GDM1 (cell line): ENCODE data around the gene MUC4.
"Not testable (repeated sequence)": the region's sequence is repeated elsewhere in the genome, so short reads cannot be mapped to it uniquely, and the experiment has no call there.

Experiments used
- DNase-seq: peaks from one replicate; lab custom pipeline; 2025; lab: John Stamatoyannopoulos, UW

The MUC4 gene

GRCh38 chr3:195834675-195835583, 23.2 kb upstream of the MUC4 start:
- DNase-seq = no peak

- no peak for DNase-seq
These were observed 18.1 kb upstream of the MUC4 start for GRCh38 chr3:195829897-195830254.

GRCh38 chr3:195828762-195829161, 17.0 kb upstream of the MUC4 start:
- DNase-seq = no peak

GRCh38 chr3:195825857-195826804, 14.4 kb upstream of the MUC4 start:
- DNase-seq = no peak

GRCh38 chr3:195825191-195825588, 13.5 kb upstream of the MUC4 start:
- DNase-seq = no peak

GRCh38 chr3:195824425-195825190, 12.9 kb upstream of the MUC4 start:
- not testable (repeated sequence) for DNase-seq

GRCh38 chr3:195823999-195824398, 12.3 kb upstream of the MUC4 start:
- no peak for DNase-seq

- no peak for DNase-seq
These were observed 11.6 kb upstream of the MUC4 start for GRCh38 chr3:195823280-195823679.

- no peak for DNase-seq
These were observed 10.5 kb upstream of the MUC4 start for GRCh38 chr3:195822131-195822696.

- no peak for DNase-seq
These were observed 9.8 kb upstream of the MUC4 start for GRCh38 chr3:195821403-195822130.

- DNase-seq = no peak
These were observed 9.2 kb upstream of the MUC4 start for GRCh38 chr3:195820901-195821300.

- DNase-seq = no peak
These were observed 8.5 kb upstream of the MUC4 start for GRCh38 chr3:195820186-195820585.

GRCh38 chr3:195818301-195818700, 6.6 kb upstream of the MUC4 start:
- DNase-seq = no peak

- no peak for DNase-seq
These were observed 5.9 kb upstream of the MUC4 start for GRCh38 chr3:195817578-195818135.

- not testable (repeated sequence) for DNase-seq
These were observed 4.7 kb upstream of the MUC4 start for GRCh38 chr3:195816276-195816913.

- no peak for DNase-seq
These were observed 3.5 kb upstream of the MUC4 start for GRCh38 chr3:195815169-195815771.

GRCh38 chr3:195813916-195814640, 2.3 kb upstream of the MUC4 start:
- DNase-seq = no peak

- no peak for DNase-seq
These were observed 637 bp upstream of the MUC4 start for GRCh38 chr3:195812366-195812765.

GRCh38 chr3:195810455-195810845, 1.3 kb downstream of the MUC4 start:
- DNase-seq = no peak
